CD14-positive monocyte (primary cell): ENCODE data around the gene TENM3. TPM values are rescaled to one million over a fixed set of nuclear protein-coding genes. Genes with fewer than 3 reads are reported as not detected.

Source experiments
- DNase-seq, 3 donors: peaks; one replicate each; pipeline ENCODE4 v3.0.0-alpha.2; 2011 to 2022
- H2AFZ ChIP-seq: 2 replicates; pipeline ENCODE4 v1.6.0; 2012; ENCODE audit warnings: mild to moderate bottlenecking, low read depth, low read length, inconsistent platforms; ENCODE audit not compliant: insufficient read depth, poor library complexity, severe bottlenecking
- H3K27ac ChIP-seq, 2 donors: 1 replicate in 1 of 2; 2 replicates in 1 of 2; pipeline ENCODE4 v1.5.1; 2012 to 2013; ENCODE audit warnings: low read length in 2 of 2, control low read depth in 1 of 2, inconsistent platforms in 1 of 2, low read depth in 1 of 2, mild to moderate bottlenecking in 1 of 2
- H3K27me3 ChIP-seq, 2 donors: one replicate each; pipeline versions ENCODE4 v1.6.0 to v1.6.1; 2011 to 2013; ENCODE audit warnings: low read length in 2 of 2; ENCODE audit not compliant: control insufficient read depth in 2 of 2, insufficient read depth in 2 of 2
- H3K36me3 ChIP-seq, 2 donors: replicated peaks in 1 of 2; 1 replicate in 1 of 2; 2 replicates in 1 of 2; pipeline versions ENCODE4 v1.5.1 to v1.6.1; 2012 to 2013; ENCODE audit warnings: low read length in 2 of 2, control low read depth in 1 of 2, inconsistent platforms in 1 of 2, mild to moderate bottlenecking in 1 of 2; ENCODE audit not compliant: insufficient read depth in 2 of 2, control insufficient read depth in 1 of 2
- H3K4me1 ChIP-seq, 2 donors: 1 replicate in 1 of 2; 2 replicates in 1 of 2; pipeline versions ENCODE4 v1.5.1 to v1.6.1; 2012 to 2013; ENCODE audit warnings: low read length in 2 of 2, control low read depth in 1 of 2, inconsistent platforms in 1 of 2, mild to moderate bottlenecking in 1 of 2, moderate library complexity in 1 of 2; ENCODE audit not compliant: insufficient read depth in 2 of 2, control insufficient read depth in 1 of 2
- H3K4me2 ChIP-seq: replicated peaks from 2 replicates; pipeline ENCODE3; 2012; ENCODE audit warnings: low read length, moderate library complexity, mild to moderate bottlenecking; ENCODE audit not compliant: poor library complexity, severe bottlenecking; ENCODE audit errors: extremely low read depth
- H3K4me3 ChIP-seq, 3 experiments: fragments of 200-600 bp in 1 of 3; sonication (generic) in 1 of 3; replicated peaks in 1 of 3; 1 replicate in 2 of 3; 2 replicates in 1 of 3; pipeline ENCODE4 v1.5.1; 2011 to 2013; ENCODE audit warnings: low read length in 3 of 3, mild to moderate bottlenecking in 3 of 3, control low read depth in 2 of 3, low read depth in 2 of 3, inconsistent platforms in 1 of 3, moderate library complexity in 1 of 3
- H3K79me2 ChIP-seq: 2 replicates; pipeline ENCODE4 v1.6.0; 2012; ENCODE audit warnings: mild to moderate bottlenecking, control low read depth, inconsistent platforms, low read length, moderate library complexity; ENCODE audit not compliant: insufficient read depth
- H3K9ac ChIP-seq: 2 replicates; pipeline ENCODE4 v1.6.0; 2017; ENCODE audit warnings: low read length, mild to moderate bottlenecking; ENCODE audit not compliant: insufficient read depth, poor library complexity, severe bottlenecking
- H3K9me3 ChIP-seq, 2 donors: replicated peaks in 1 of 2; 1 replicate in 1 of 2; 2 replicates in 1 of 2; pipeline versions ENCODE4 v1.5.1 to v1.6.1; 2012 to 2013; ENCODE audit warnings: low read length in 2 of 2, control low read depth in 1 of 2; ENCODE audit not compliant: control insufficient read depth in 1 of 2, insufficient read depth in 1 of 2
- H4K20me1 ChIP-seq: 2 replicates; pipeline ENCODE4 v1.6.0; 2012; ENCODE audit warnings: mild to moderate bottlenecking, low read length, control low read depth, moderate library complexity; ENCODE audit not compliant: insufficient read depth
- H3K27ac Mint-ChIP-seq, 7 donors: one replicate each; pipeline ENCODE4 v1.8.0; 2020; ENCODE audit warnings: mild to moderate bottlenecking in 7 of 7, mixed read lengths in 7 of 7, moderate library complexity in 6 of 7, inconsistent platforms in 2 of 7
- H3K27me3 Mint-ChIP-seq, 3 donors: one replicate each; pipeline ENCODE4 v1.8.0; 2021 to 2022; ENCODE audit warnings: low read depth in 3 of 3, mild to moderate bottlenecking in 3 of 3, mixed read lengths in 3 of 3, moderate library complexity in 3 of 3, inconsistent platforms in 1 of 3
- H3K36me3 Mint-ChIP-seq, 2 donors: one replicate each; pipeline ENCODE4 v1.8.0; 2020; ENCODE audit warnings: mixed read lengths in 2 of 2, inconsistent platforms in 1 of 2, mild to moderate bottlenecking in 1 of 2
- H3K4me1 Mint-ChIP-seq: one replicate; pipeline ENCODE4 v1.8.0; 2020; ENCODE audit warnings: mild to moderate bottlenecking, mixed read lengths
- H3K4me3 Mint-ChIP-seq, 2 donors: one replicate each; pipeline ENCODE4 v1.8.0; 2020; ENCODE audit warnings: mild to moderate bottlenecking in 2 of 2, mixed read lengths in 2 of 2, moderate library complexity in 1 of 2
- H3K9me3 Mint-ChIP-seq, 7 donors: one replicate each; pipeline ENCODE4 v1.8.0; 2020 to 2022; ENCODE audit warnings: mixed read lengths in 7 of 7, mild to moderate bottlenecking in 6 of 7, moderate library complexity in 6 of 7, inconsistent platforms in 2 of 7
- CTCF ChIP-seq: fragments of 200-600 bp; IDR thresholded peaks from one replicate; pipeline ENCODE4 v1.8.0; 2022; ENCODE audit warnings: antibody characterized with exemption, mild to moderate bottlenecking
- WGBS: methylation state at CpG from one replicate; pipeline ENCODE4 v1.1.5; 2013; ENCODE audit warnings: missing lambda C conversion rate; ENCODE audit not compliant: insufficient coverage; 5-methylcytosine and 5-hydroxymethylcytosine counted together
- intact Hi-C, 2 donors: fragments of 100-400 bp; cut with micrococcal nuclease; formaldehyde crosslinking; loops; one replicate each; pipeline versions ENCODE4 v1.15.0 to v1.15.1; 2023
- polyA plus RNA-seq, 3 donors: library from polyadenylated mRNA; depleted of rRNA in 1 of 3; unstranded in 2 of 3; stranded (reverse) in 1 of 3; fragments of 300-500 nt in 2 of 3; fragments of >200 nt in 1 of 3; fragmentation: Illumina TruSeq in 2 of 3; gene quantifications; 1 replicate in 2 of 3; 2 replicates in 1 of 3; pipeline ENCODE4 v1.2.3, GENCODE V29; 2012 to 2021

TENM3 gene
- polyA plus RNA-seq, 3 donors, result not detected

- Histone ChIP-seq H3K4me2 (no peak overlapping the region), H3K27me3 (no peaks in the 10 kb centered on the region), H3K4me1 (no peaks in the 10 kb centered on the region), H2AFZ (no peak overlapping the region), H3K9ac (no peak overlapping the region), H3K9me3 (peaks cover 0 to 5% of the 10 kb centered on the region in 2 donors), H3K4me3 (no peak overlapping the region), H3K79me2 (no peaks in the 10 kb centered on the region), H4K20me1 (no peaks in the 10 kb centered on the region), H3K27ac (no peak overlapping the region), H3K36me3 (no peaks in the 10 kb centered on the region)
- H3K27ac Mint-ChIP-seq, result no peak overlapping the region
- H3K4me1 Mint-ChIP-seq, result no peaks in the 10 kb centered on the region
- no peak for TF ChIP-seq CTCF
- no peak overlapping the region for H3K4me3 Mint-ChIP-seq
- DNase-seq, result no peak
- H3K9me3 Mint-ChIP-seq, result peaks cover 0 to 7% (median 0%) of the 10 kb centered on the region in 7 donors
- WGBS, result 50% methylated on average over 4 of the region's 7 CpGs
- H3K27me3 Mint-ChIP-seq, result peaks cover 0 to 4% (median 0%) of the 10 kb centered on the region in 3 donors
- no peaks in the 10 kb centered on the region for H3K36me3 Mint-ChIP-seq
- intact Hi-C loops, result no loop called here
Measured at GRCh38 chr4:182585321-182585720, 342.1 kb downstream of the TENM3 start.

GRCh38 chr4:182589100-182589499 is 345.9 kb downstream of the TENM3 start:
- peaks cover 0 to 7% (median 0%) of the 10 kb centered on the region in 7 donors for H3K9me3 Mint-ChIP-seq
- Histone ChIP-seq H3K4me1 (no peaks in the 10 kb centered on the region), H3K9me3 (peaks cover 0 to 5% of the 10 kb centered on the region in 2 donors), H3K27ac (no peak overlapping the region), H3K4me3 (no peak overlapping the region), H4K20me1 (no peaks in the 10 kb centered on the region), H3K4me2 (no peak overlapping the region), H3K36me3 (no peaks in the 10 kb centered on the region), H3K79me2 (no peaks in the 10 kb centered on the region), H3K9ac (no peak overlapping the region), H2AFZ (no peak overlapping the region), H3K27me3 (no peaks in the 10 kb centered on the region)
- no CpG with 5 or more reads among the region's 2 CpGs for WGBS
- H3K27me3 Mint-ChIP-seq, result peaks cover 0 to 4% (median 0%) of the 10 kb centered on the region in 3 donors
- H3K36me3 Mint-ChIP-seq, result no peaks in the 10 kb centered on the region
- no peak overlapping the region for H3K4me3 Mint-ChIP-seq
- no peak overlapping the region for H3K27ac Mint-ChIP-seq
- H3K4me1 Mint-ChIP-seq, result no peaks in the 10 kb centered on the region
- intact Hi-C loops, result no loop called here
- TF ChIP-seq CTCF, result no peak
- no peak for DNase-seq
